GM21619 (cell line): Measurements from ENCODE around the gene LCP1.

Experiments
- ATAC-seq: cut with Tn5 transposase; IDR thresholded peaks from one replicate; pipeline ENCODE4 v1.9.1; 2021; ENCODE audit not compliant: unreplicated experiment

Gene LCP1

GRCh38 chr13:46131705-46132104, 50.3 kb downstream of the LCP1 start:
- ATAC-seq = no peak

DNA sequence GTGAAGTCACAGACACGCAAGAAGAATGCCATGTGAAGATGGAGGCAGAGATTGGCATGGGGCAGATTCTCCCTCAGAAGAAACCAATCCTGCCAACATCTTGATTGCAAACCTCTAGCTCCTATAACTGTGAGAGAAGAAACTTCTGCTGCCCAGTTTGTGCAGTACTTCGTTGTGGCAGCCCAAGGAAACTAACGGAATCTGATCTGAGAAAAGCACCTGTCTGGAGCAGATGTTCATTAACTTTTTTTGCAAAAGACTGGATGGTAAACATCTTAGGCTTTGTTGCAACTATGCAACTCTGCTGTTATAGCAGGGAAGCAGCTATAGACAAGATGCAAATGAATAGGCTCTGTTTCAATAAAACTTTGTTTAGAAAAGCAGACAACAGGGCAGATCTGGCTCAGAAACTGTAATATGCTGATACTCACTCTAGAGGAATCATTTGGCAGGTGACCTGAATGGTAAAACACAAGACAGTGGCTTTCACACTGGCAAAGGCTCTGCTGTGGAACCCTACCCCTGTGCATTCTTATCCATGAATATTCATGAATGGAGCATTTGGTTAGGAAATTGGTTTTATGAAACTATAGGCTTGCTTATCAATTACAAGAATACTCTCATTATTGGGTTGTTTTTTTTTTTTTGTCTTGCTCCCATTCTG, 51.9 kb downstream of the LCP1 start:
- ATAC-seq = no peak

DNA sequence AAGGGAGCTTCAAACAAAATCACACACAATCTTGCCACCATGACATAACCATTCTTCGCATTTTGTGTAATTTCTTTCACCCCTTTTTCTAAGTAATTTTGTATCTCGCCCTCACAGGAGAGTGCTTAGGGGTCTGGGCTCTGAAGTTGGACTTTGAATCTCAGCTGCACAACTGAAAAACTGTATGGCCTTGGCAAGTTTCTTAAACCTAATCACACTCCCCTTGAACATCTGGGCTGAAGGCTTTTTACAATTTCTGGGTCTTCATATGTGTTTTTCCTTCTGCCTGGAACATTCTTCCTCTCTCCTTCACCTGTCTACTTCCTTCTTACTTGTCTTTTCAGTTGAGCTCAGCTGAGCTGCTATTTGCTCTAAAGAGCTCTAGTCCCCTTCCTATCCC, 52.9 kb downstream of the LCP1 start:
- no peak for ATAC-seq

GRCh38 chr13:46127358-46128023, 54.5 kb downstream of the LCP1 start:
- ATAC-seq = no peak

GRCh38 chr13:46126552-46127357, 55.2 kb downstream of the LCP1 start:
- ATAC-seq = peak; percentile 68

DNA sequence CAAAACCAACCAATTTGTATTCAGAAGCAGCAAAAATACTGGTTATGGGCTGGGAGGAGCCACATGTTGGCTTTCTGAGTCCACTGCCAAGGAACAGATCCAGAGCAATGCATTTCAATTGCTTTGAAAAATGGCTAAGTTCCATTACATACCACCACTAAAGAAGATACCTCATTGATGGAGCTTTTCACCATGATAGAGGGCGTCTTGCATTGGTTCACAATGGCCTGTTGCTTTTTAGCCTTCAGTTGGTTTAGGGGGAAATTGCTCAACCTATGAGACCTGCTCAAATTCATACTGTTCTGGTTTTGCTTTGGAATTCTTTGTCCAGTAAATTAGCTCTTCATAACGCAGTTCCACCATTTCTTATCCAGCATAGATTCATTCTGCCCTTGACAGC, 55.9 kb downstream of the LCP1 start:
- ATAC-seq = no peak

GRCh38 chr13:46124967-46125933, 56.7 kb downstream of the LCP1 start:
- no peak for ATAC-seq

- ATAC-seq = no peak
Observed at GRCh38 chr13:46124531-46124966, 57.4 kb downstream of the LCP1 start.

- no peak for ATAC-seq
Observed at GRCh38 chr13:46122304-46122703, 59.7 kb downstream of the LCP1 start.

DNA sequence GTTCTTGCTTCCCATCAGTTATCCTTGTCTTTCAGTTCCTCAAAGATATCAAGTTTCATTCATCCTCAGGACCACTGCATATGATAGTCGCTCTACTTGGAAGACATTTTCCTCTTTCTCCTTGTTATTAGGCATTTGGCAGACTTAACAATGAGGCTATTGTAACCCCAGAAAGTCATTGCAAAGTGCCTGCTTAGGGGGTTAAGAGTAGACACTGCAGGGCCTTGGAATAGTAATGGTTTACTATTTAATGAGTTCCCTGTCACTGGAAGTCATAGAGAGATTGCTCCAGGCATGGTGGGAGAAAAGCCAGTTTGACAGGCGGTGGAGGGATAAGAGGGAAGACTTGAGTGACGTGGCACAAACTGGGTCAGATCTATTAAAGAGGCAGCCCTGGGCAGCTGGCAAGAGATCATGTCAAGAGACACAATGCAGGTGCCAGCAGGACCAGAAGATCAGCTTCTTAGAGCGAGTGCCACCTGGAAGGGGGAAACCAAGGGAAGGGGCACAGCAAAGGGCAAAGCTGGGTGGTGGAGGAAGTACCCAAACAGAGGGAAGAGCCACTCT, 60.3 kb downstream of the LCP1 start:
- no peak for ATAC-seq

- no peak for ATAC-seq
Observed at GRCh38 chr13:46121033-46121432, 60.9 kb downstream of the LCP1 start.

DNA sequence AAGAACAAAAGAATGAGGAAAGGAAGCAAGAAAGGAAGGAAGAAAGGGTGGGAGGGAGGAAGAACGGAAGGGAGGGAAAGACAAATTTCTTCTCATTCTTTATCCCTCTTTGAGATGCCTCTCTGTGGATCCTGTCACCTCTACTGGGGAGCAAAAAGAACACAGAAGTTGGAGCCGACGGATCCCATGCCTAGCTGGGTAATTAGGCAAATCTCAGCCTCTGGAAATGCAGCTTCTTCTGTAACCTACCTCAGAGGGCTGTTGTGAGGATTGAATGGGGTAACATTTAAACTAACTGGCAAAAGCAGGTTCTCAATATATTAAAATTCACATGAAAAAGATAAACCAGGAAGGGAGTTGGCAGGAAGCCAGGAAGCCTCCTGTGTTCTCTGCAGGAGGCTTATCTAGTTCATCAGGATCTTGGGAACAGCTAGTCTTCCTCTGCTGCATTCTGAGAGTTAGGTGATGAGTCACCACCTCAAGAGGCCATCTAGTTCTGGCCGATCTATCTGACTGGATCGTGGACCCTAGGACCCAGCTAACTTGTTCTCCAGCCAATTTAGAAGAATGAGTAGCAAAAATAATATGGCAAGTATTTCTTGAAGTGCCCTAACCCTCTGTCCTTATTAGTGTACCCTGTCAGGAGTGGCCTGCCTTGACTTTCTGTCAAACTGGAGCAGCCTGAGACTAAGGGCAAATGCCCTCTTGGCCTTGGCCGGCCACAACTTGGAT, 61.9 kb downstream of the LCP1 start:
- no peak for ATAC-seq

GRCh38 chr13:46116653-46117502, 65.1 kb downstream of the LCP1 start:
- no peak for ATAC-seq

DNA sequence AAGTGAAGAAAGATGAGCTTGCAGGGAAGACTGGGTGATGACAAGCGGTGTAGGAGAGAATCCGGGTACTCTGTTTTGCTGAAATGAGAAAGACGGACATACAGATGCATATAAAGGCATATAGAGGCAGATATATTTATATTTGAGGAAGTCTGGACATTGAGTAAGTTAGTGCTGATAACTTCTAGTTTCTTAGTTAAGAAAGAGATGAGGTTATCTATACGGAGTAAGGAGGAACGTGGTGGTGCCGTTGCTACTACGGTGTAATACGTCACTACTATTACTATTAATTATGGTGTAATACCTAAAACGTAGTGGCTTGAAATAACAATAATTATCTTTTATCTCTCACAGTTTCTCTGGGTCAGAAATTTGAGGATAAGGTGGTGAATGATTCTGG, 67.4 kb downstream of the LCP1 start:
- no peak for ATAC-seq

DNA sequence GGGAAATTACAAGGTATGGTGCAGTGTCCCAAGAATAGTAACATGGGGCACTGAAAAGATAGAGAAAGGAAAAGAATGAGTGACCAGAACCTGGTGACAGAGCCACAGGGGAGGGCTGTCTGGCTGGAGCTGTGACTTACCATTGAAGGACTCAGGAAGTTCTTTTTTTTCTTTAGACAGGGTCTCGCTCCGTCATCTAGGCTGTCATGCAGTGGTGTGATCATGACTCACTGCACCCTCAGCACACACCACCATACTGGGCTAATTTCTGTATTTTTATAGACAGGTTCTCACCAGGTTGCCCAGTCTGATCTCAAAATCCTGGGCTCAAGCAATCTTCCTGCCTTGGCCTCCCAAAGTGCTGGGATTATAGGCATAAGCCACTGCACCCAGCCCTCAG, 68.4 kb downstream of the LCP1 start:
- no peak for ATAC-seq

GRCh38 chr13:46111151-46111550, 70.8 kb downstream of the LCP1 start:
- ATAC-seq = no peak

DNA sequence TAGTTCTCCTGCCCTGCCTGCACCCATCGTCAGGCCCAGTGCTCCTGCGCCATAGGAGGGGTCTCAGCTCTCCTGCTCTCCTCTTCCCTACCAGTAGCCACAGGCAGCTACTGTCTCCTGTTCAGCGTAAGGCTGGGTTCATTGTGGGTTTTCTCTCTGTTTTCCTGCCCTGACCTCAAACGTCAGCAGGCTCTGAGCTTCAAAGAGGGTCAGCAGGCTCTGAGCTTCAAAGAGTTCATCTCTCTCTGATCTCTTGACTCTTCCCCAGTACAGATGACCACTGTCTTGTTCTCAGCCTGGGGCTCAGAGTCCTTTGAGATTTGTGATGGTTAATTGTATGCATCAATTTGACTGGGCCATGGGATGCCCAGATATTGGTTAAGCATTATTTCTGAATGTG, 72.5 kb downstream of the LCP1 start:
- ATAC-seq = no peak

- ATAC-seq = no peak
Observed at GRCh38 chr13:46106839-46107371, 75.1 kb downstream of the LCP1 start.

DNA sequence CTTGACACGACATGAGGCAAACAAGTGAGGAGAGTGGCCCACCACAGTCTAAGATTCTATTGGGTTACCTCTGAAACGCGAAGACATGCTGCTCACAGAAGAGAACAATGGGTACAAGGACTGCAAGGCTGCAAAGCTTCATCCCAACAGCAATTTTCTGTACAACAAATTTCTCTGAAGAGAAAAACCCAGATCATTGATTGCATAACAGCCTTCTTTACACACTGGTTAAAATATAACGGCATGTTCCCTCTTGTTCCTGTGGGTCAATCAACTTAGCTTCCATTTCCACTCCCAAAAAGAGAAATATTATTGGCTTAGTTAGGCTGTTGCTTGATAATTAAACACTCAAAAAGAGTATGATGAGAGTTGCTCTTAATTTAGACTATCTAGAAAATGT, 77.1 kb downstream of the LCP1 start, which contains the start of gene CPB2:
CPB2 (minus strand) TSS at position 166 of the 400 bp plus-strand sequence; CDS start at position 142, 24 bp downstream.
- ATAC-seq = no peak
